Breast epithelium (tissue), 4 donors: Measurements from ENCODE around the gene RCOR1. TPM values are rescaled to one million over a fixed set of nuclear protein-coding genes. Genes with fewer than 3 reads are reported as not detected.

Experiments
- DNase-seq, 2 donors: peaks; one replicate each; pipeline ENCODE4 v3.0.0-alpha.2; 2019; ENCODE audit warnings: low spot score in 2 of 2
- H3K27ac ChIP-seq, 2 donors: fragments of 200-600 bp; sonication (generic) in 1 of 2; one replicate each; pipeline ENCODE4 v1.5.1; 2016 to 2019; ENCODE audit warnings: mild to moderate bottlenecking in 1 of 2
- H3K27me3 ChIP-seq, 2 donors: fragments of 200-600 bp; sonication (generic) in 1 of 2; one replicate each; pipeline versions ENCODE4 v1.5.1 to v1.6.0; 2017 to 2019; ENCODE audit warnings: control low read depth in 1 of 2, mild to moderate bottlenecking in 1 of 2
- H3K36me3 ChIP-seq: fragments of 200-600 bp; one replicate; pipeline ENCODE4 v1.5.1; 2019
- H3K4me1 ChIP-seq, 2 donors: fragments of 200-600 bp; sonication (generic); one replicate each; pipeline ENCODE4 v1.5.1; 2016 to 2019; ENCODE audit warnings: control low read depth in 1 of 2
- H3K4me3 ChIP-seq, 3 donors: fragments of 200-600 bp; sonication (generic); 1 replicate in 2 of 3; 2 replicates in 1 of 3; pipeline ENCODE4 v1.5.1; 2016 to 2019; ENCODE audit warnings: mild to moderate bottlenecking in 3 of 3, moderate library complexity in 2 of 3
- H3K9me3 ChIP-seq, 2 donors: fragments of 200-600 bp; sonication (generic) in 1 of 2; one replicate each; pipeline ENCODE4 v1.5.1; 2016 to 2019; ENCODE audit warnings: control low read depth in 1 of 2
- CTCF ChIP-seq, 3 donors: fragments of 450-650 bp; IDR thresholded peaks; one replicate each; pipeline ENCODE4 v1.5.1; 2016 to 2017; ENCODE audit warnings: antibody characterized with exemption in 3 of 3, mild to moderate bottlenecking in 3 of 3, moderate library complexity in 3 of 3
- POLR2A ChIP-seq: fragments of 450-650 bp; IDR thresholded peaks from one replicate; pipeline ENCODE4 v1.6.1; 2016; ENCODE audit warnings: antibody characterized with exemption, mild to moderate bottlenecking, moderate library complexity
- POLR2AphosphoS5 ChIP-seq, 3 donors: sonication (generic); formaldehyde crosslinking; IDR thresholded peaks; one replicate each; pipeline ENCODE4 v1.6.1; 2017; ENCODE audit warnings: antibody characterized with exemption in 3 of 3
- intact Hi-C: fragments of 100-400 bp; cut with DNase I; formaldehyde crosslinking; loops from one replicate; pipeline ENCODE4 v1.15.1; 2023; ENCODE audit warnings: low total_unique reads
- total RNA-seq, 3 donors: library from RNA; depleted of rRNA; stranded (reverse); fragments of >200 nt; gene quantifications; one replicate each; pipeline ENCODE4 v1.1.0, GENCODE V29; 2016

Gene RCOR1
- total RNA-seq, 3 donors from 2014 or later, result 15.7 to 21.8 (median 20.3) TPM

GRCh38 chr14:102588821-102589220 lies 3.6 kb upstream of the RCOR1 start:
- TF ChIP-seq POLR2AphosphoS5 (IDR thresholded peaks at IDR 0.05) (no peak), POLR2A (no peak), CTCF (IDR thresholded peaks at IDR 0.05) (no peak)
- intact Hi-C loops, result no loop called here

GRCh38 chr14:102589761-102590290 lies 2.6 kb upstream of the RCOR1 start:
- TF ChIP-seq POLR2AphosphoS5 (IDR thresholded peaks at IDR 0.05), result no peak
- TF ChIP-seq CTCF (IDR thresholded peaks at IDR 0.05), result no peak
- Histone ChIP-seq H3K27ac (peak overlapping the region in 1 of 2 donors; percentile 56), H3K27me3 (no peaks in the 10 kb centered on the region)

More at GRCh38 chr14:102588821-102589220, 3.6 kb upstream of the RCOR1 start:
- Histone ChIP-seq H3K27me3 (no peaks in the 10 kb centered on the region), H3K36me3 (no peaks in the 10 kb centered on the region), H3K4me3 (no peak overlapping the region), H3K4me1 (peaks cover 3 to 9% of the 10 kb centered on the region in 2 donors), H3K27ac (no peak overlapping the region), H3K9me3 (no peaks in the 10 kb centered on the region)
- no peak for DNase-seq

GRCh38 chr14:102590667-102591099 lies 1.8 kb upstream of the RCOR1 start:
- peak in 1 of 3 donors; percentile 26 for TF ChIP-seq CTCF (IDR thresholded peaks at IDR 0.05)
- TF ChIP-seq POLR2A, result no peak
- DNase-seq, result no peak
- Histone ChIP-seq H3K9me3 (no peaks in the 10 kb centered on the region), H3K4me3 (peak overlapping the region in 2 of 3 donors; percentile 88 to 96), H3K4me1 (peaks cover 3 to 9% of the 10 kb centered on the region in 2 donors), H3K36me3 (no peaks in the 10 kb centered on the region), H3K27me3 (no peaks in the 10 kb centered on the region), H3K27ac (peak overlapping the region; percentile 98 to 100)
- intact Hi-C loops, result no loop called here

More at GRCh38 chr14:102589761-102590290, 2.6 kb upstream of the RCOR1 start:
- H3K4me1 ChIP-seq, result peaks cover 3 to 9% of the 10 kb centered on the region in 2 donors
- no peak overlapping the region for H3K4me3 ChIP-seq
- no peak for DNase-seq
- no peaks in the 10 kb centered on the region for H3K9me3 ChIP-seq
- intact Hi-C loops, result no loop called here
- no peaks in the 10 kb centered on the region for H3K36me3 ChIP-seq

- Histone ChIP-seq H3K36me3 (no peaks in the 10 kb centered on the region), H3K27me3 (no peaks in the 10 kb centered on the region), H3K27ac (peak overlapping the region; percentile 98 to 100), H3K4me1 (peaks cover 3 to 9% of the 10 kb centered on the region in 2 donors), H3K9me3 (no peaks in the 10 kb centered on the region), H3K4me3 (peak overlapping the region; percentile 88 to 96 (median 95))
- peak in 1 of 2 donors; percentile 27 for DNase-seq
- intact Hi-C loops, result no loop called here
- TF ChIP-seq POLR2A, result no peak
- no peak for TF ChIP-seq CTCF (IDR thresholded peaks at IDR 0.05)
- no peak for TF ChIP-seq POLR2AphosphoS5 (IDR thresholded peaks at IDR 0.05)
Observed at GRCh38 chr14:102591372-102591943, 991 bp upstream of the RCOR1 start.

- Histone ChIP-seq H3K36me3 (no peaks in the 10 kb centered on the region), H3K9me3 (no peaks in the 10 kb centered on the region), H3K27ac (peak overlapping the region; percentile 98 to 100), H3K4me1 (peaks cover 3 to 9% of the 10 kb centered on the region in 2 donors), H3K27me3 (no peaks in the 10 kb centered on the region), H3K4me3 (peak overlapping the region; percentile 88 to 96 (median 95))
- TF ChIP-seq CTCF (IDR thresholded peaks at IDR 0.05), result no peak
- TF ChIP-seq POLR2A, result no peak
- TF ChIP-seq POLR2AphosphoS5 (IDR thresholded peaks at IDR 0.05), result no peak
- peak in 1 of 2 donors; percentile 24 for DNase-seq
- intact Hi-C loops, result no loop called here
Observed at GRCh38 chr14:102592763-102593060, 263 bp downstream of the RCOR1 start.
